Right lobe of liver (tissue), 4 donors: ENCODE results near the gene CDH4.

Source experiments
- CTCF ChIP-seq, 4 donors: fragments of 200-600 bp in 3 of 4; fragments of 450-650 bp in 1 of 4; IDR thresholded peaks; one replicate each; pipeline versions ENCODE4 v1.5.1 to v1.8.0; 2016 to 2022; ENCODE audit warnings: antibody characterized with exemption in 4 of 4, mild to moderate bottlenecking in 2 of 4
- POLR2A ChIP-seq: fragments of 450-650 bp; IDR thresholded peaks from one replicate; pipeline ENCODE4 v1.6.1; 2017; ENCODE audit warnings: antibody characterized with exemption, mild to moderate bottlenecking
- donor health status: DM: no; HTN: no; CAD: no.
- donor health status: DM: no; HTN: no; CAD: no.
- donor health status: DM: no; HTN: yes; CAD: no.

- TF ChIP-seq CTCF (IDR thresholded peaks at IDR 0.05) (no peak), POLR2A (no peak)
These were observed 281.2 kb downstream of the CDH4 start for GRCh38 chr20:61533231-61533631.
